Testis (tissue), 2 donors: ENCODE results near the gene AKAP5.

Experiments used
- CTCF ChIP-seq, 3 experiments: fragments of 450-650 bp in 2 of 3; fragments of 200-600 bp in 1 of 3; sonication (generic) in 1 of 3; IDR thresholded peaks; one replicate each; pipeline ENCODE4 v1.5.1; 2016 to 2019; ENCODE audit warnings: antibody characterized with exemption in 3 of 3, mild to moderate bottlenecking in 2 of 3, moderate library complexity in 1 of 3
- POLR2A ChIP-seq: fragments of 450-650 bp; IDR thresholded peaks from one replicate; pipeline ENCODE4 v1.6.1; 2017; ENCODE audit warnings: antibody characterized with exemption, mild to moderate bottlenecking, moderate library complexity

DNA sequence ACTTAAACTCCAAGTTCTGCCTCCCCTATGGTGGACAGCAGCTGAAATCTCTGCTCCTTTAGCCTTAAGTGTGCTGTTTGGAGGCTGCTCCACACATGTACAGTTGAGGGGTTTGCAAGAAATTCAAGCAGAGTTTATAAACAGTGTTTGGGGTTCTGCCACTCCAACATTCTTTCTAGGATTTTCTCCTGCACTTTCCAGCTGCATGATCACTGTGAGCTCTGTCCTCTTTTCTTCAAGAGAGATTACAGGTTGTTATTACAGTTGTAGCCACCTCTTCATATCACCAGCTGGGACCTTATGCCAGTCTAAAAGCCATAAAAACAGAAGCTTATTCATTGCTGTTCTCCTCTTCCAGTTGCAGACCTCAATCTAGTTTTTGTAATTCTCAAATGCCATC is 30.0 kb downstream of the AKAP5 start:
- no peak for TF ChIP-seq CTCF (IDR thresholded peaks at IDR 0.05)
- TF ChIP-seq POLR2A, result no peak
